C4-2B (cell line): ENCODE measurements around the gene KLHL14.

Experiments
- ZFX ChIP-seq: fragments of 450-650 bp; IDR thresholded peaks from 2 replicates; pipeline ENCODE4 v1.6.1; 2017
- TF ChIP-seq, protein P1 (sequence below): fragments of 450-650 bp; conservative IDR thresholded peaks from 2 replicates; pipeline ENCODE4 v1.5.1; 2017; ENCODE audit warnings: mild to moderate bottlenecking

DNA sequence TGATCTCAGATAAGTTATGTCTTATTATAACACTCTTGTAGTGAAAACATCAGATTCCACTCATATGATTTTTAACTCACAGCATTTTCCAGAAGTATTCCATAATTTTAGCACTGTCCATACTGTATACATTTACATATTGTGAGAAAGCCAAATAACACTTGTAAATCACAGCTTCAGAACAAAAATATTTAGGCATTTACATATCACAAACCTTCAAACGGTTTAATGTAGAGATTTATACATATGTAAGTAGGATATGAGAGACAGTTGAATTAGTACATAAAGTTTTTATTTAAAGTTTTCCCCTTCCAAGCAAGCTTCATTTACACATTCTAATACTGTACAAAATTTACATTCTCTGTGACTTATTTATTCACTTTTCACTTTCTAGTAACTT is 100.4 kb downstream of the KLHL14 start:
- TF ChIP-seq, protein P1, sequence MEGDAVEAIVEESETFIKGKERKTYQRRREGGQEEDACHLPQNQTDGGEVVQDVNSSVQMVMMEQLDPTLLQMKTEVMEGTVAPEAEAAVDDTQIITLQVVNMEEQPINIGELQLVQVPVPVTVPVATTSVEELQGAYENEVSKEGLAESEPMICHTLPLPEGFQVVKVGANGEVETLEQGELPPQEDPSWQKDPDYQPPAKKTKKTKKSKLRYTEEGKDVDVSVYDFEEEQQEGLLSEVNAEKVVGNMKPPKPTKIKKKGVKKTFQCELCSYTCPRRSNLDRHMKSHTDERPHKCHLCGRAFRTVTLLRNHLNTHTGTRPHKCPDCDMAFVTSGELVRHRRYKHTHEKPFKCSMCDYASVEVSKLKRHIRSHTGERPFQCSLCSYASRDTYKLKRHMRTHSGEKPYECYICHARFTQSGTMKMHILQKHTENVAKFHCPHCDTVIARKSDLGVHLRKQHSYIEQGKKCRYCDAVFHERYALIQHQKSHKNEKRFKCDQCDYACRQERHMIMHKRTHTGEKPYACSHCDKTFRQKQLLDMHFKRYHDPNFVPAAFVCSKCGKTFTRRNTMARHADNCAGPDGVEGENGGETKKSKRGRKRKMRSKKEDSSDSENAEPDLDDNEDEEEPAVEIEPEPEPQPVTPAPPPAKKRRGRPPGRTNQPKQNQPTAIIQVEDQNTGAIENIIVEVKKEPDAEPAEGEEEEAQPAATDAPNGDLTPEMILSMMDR, result no peak
- no peak for TF ChIP-seq ZFX
